Astrocyte (in vitro differentiated cells and primary cell): ENCODE data around the gene AMOTL1. TPM values are rescaled to one million over a fixed set of nuclear protein-coding genes. Genes with fewer than 3 reads are reported as not detected.

ENCODE experiments used
- DNase-seq: peaks from one replicate; pipeline ENCODE4 v3.0.0-alpha.2; 2010; ENCODE audit warnings: low read depth
- FAIRE-seq: peaks from 2 replicates; lab custom pipeline; 2011; peaks lifted over from hg19 to GRCh38; lab: Jason Lieb, UNC
- H2AFZ ChIP-seq: 2 replicates; pipeline ENCODE4 v1.6.0; 2012; ENCODE audit warnings: low read depth, low read length, inconsistent platforms
- H3K27ac ChIP-seq: 2 replicates; pipeline ENCODE4 v1.5.1; 2011; ENCODE audit warnings: low read depth, low read length, inconsistent platforms
- H3K27me3 ChIP-seq: 2 replicates; pipeline ENCODE4 v1.6.0; 2011; ENCODE audit warnings: low read length, inconsistent platforms; ENCODE audit not compliant: insufficient read depth
- H3K36me3 ChIP-seq: 2 replicates; pipeline ENCODE4 v1.5.1; 2011; ENCODE audit warnings: low read length, inconsistent platforms; ENCODE audit not compliant: insufficient read depth
- H3K4me1 ChIP-seq: 2 replicates; pipeline ENCODE4 v1.5.1; 2011; ENCODE audit warnings: low read length, inconsistent platforms; ENCODE audit not compliant: insufficient read depth
- H3K4me2 ChIP-seq: 2 replicates; pipeline ENCODE4 v1.6.0; 2012; ENCODE audit warnings: low read length, inconsistent platforms
- H3K4me3 ChIP-seq: 2 replicates; pipeline ENCODE4 v1.5.1; 2011; ENCODE audit warnings: low read depth, mild to moderate bottlenecking, low read length, inconsistent platforms; ENCODE audit not compliant: insufficient read depth
- H3K79me2 ChIP-seq: 2 replicates; pipeline ENCODE4 v1.6.0; 2012; ENCODE audit warnings: mild to moderate bottlenecking, low read length, inconsistent platforms; ENCODE audit not compliant: insufficient read depth
- H3K9ac ChIP-seq: 2 replicates; pipeline ENCODE4 v1.6.0; 2012; ENCODE audit warnings: mild to moderate bottlenecking, low read length, inconsistent platforms
- H3K9me3 ChIP-seq: 2 replicates; pipeline ENCODE4 v1.5.1; 2012; ENCODE audit warnings: low read depth, mild to moderate bottlenecking, low read length, inconsistent platforms; ENCODE audit not compliant: insufficient read depth
- H4K20me1 ChIP-seq: 2 replicates; pipeline ENCODE4 v1.6.0; 2012; ENCODE audit warnings: low read length, inconsistent platforms; ENCODE audit not compliant: insufficient read depth
- H3K27ac Mint-ChIP-seq: one replicate; pipeline ENCODE4 v1.8.0; 2021; ENCODE audit warnings: mild to moderate bottlenecking, mixed read lengths; ENCODE audit not compliant: unreplicated experiment
- H3K27me3 Mint-ChIP-seq: one replicate; pipeline ENCODE4 v1.8.0; 2021; ENCODE audit warnings: low read depth, mixed read lengths; ENCODE audit not compliant: unreplicated experiment
- H3K36me3 Mint-ChIP-seq: one replicate; pipeline ENCODE4 v1.8.0; 2021; ENCODE audit warnings: low read depth, mixed read lengths; ENCODE audit not compliant: unreplicated experiment
- H3K4me1 Mint-ChIP-seq: one replicate; pipeline ENCODE4 v1.8.0; 2021; ENCODE audit warnings: low read depth, mixed read lengths; ENCODE audit not compliant: unreplicated experiment
- H3K4me3 Mint-ChIP-seq: one replicate; pipeline ENCODE4 v1.8.0; 2021; ENCODE audit warnings: mild to moderate bottlenecking, moderate library complexity, mixed read lengths; ENCODE audit not compliant: unreplicated experiment
- H3K9me3 Mint-ChIP-seq: one replicate; pipeline ENCODE4 v1.8.0; 2021; ENCODE audit warnings: mild to moderate bottlenecking, mixed read lengths; ENCODE audit not compliant: unreplicated experiment
- EZH2 ChIP-seq: IDR thresholded peaks from 2 replicates; pipeline ENCODE4 v1.6.1; 2012; ENCODE audit warnings: mild to moderate bottlenecking, low read length, inconsistent platforms; ENCODE audit not compliant: insufficient read depth
- total RNA-seq: library from RNA; stranded (reverse); gene quantifications from 2 replicates; pipeline ENCODE4 v1.2.1, GENCODE V29; 2021
- TF ChIP-seq, protein P1 (sequence below): IDR thresholded peaks from 2 replicates; pipeline ENCODE4 v1.5.1; 2011; ENCODE audit warnings: low read depth, mild to moderate bottlenecking, inconsistent platforms, low read length, moderate library complexity; ENCODE audit not compliant: insufficient read depth

Gene AMOTL1
- total RNA-seq, 1 donor from 2014 or later, result 47.8 TPM

DNA sequence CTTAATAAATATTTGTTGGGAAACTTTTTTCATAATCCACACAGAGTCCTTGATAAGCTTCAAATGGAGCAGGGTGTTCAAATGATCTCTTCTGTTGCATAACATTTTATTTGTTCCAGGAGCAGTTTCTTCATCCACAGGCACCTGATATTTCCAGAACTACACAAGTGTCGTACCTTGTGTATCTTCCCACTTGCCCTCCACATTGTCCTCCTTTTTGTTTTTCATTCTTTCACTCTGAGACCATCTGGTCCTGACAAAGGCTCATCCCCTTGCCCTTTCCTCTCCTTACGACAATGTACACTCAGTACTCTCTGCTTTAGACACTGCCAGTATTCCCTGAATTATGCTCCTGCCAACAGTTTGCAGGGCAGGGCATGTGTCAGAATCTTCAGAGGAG, 5.2 kb upstream of the AMOTL1 start:
- FAIRE-seq (no peak), DNase-seq (no peak)
- H3K27me3 Mint-ChIP-seq, result peaks cover 3% of the 10 kb centered on the region
- Histone ChIP-seq H3K9me3 (no peaks in the 10 kb centered on the region), H2AFZ (no peak overlapping the region), H3K27ac (no peak overlapping the region), H3K27me3 (no peaks in the 10 kb centered on the region), H3K4me1 (peaks cover 9% of the 10 kb centered on the region), H3K4me3 (no peak overlapping the region), H4K20me1 (no peaks in the 10 kb centered on the region), H3K9ac (no peak overlapping the region), H3K79me2 (no peaks in the 10 kb centered on the region), H3K36me3 (no peaks in the 10 kb centered on the region), H3K4me2 (no peak overlapping the region)
- no peaks in the 10 kb centered on the region for H3K36me3 Mint-ChIP-seq
- no peaks in the 10 kb centered on the region for H3K9me3 Mint-ChIP-seq
- peaks cover 3% of the 10 kb centered on the region for H3K4me1 Mint-ChIP-seq
- H3K27ac Mint-ChIP-seq, result no peak overlapping the region
- no peak for TF ChIP-seq EZH2
- TF ChIP-seq, protein P1, sequence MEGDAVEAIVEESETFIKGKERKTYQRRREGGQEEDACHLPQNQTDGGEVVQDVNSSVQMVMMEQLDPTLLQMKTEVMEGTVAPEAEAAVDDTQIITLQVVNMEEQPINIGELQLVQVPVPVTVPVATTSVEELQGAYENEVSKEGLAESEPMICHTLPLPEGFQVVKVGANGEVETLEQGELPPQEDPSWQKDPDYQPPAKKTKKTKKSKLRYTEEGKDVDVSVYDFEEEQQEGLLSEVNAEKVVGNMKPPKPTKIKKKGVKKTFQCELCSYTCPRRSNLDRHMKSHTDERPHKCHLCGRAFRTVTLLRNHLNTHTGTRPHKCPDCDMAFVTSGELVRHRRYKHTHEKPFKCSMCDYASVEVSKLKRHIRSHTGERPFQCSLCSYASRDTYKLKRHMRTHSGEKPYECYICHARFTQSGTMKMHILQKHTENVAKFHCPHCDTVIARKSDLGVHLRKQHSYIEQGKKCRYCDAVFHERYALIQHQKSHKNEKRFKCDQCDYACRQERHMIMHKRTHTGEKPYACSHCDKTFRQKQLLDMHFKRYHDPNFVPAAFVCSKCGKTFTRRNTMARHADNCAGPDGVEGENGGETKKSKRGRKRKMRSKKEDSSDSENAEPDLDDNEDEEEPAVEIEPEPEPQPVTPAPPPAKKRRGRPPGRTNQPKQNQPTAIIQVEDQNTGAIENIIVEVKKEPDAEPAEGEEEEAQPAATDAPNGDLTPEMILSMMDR, result no peak
- H3K4me3 Mint-ChIP-seq, result no peak overlapping the region

DNA sequence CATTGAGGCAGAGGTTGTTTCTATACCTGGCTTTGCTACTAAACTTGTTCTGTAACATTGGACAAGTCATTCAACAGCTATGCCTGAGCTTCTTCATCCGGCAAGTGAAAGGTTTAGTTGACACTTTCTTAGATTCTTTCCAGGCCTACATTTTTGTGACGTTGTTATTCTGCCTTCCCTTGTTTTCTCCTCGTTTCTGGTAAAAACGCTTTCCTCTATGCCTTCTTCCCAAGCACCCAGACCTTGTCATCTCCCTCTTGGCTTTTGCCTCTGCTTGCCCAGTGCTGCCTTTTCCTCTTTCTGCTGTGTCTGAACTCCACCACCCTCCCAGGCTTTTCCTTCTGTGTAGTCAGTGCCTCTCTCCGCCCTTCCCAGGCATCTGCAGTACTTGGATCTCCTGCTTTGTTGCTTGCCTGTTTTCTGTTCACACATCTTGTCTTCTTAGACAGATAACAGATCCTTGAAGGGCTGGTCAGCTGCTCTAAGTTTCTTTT, 1.4 kb upstream of the AMOTL1 start:
- no peaks in the 10 kb centered on the region for H3K36me3 Mint-ChIP-seq
- no peaks in the 10 kb centered on the region for H3K36me3 ChIP-seq
- no peak for FAIRE-seq
- no peak overlapping the region for H3K9ac ChIP-seq
- H3K9me3 ChIP-seq, result no peaks in the 10 kb centered on the region
- H3K4me3 Mint-ChIP-seq, result no peak overlapping the region
- peaks cover 22% of the 10 kb centered on the region for H4K20me1 ChIP-seq
- H3K27me3 Mint-ChIP-seq, result peaks cover 3% of the 10 kb centered on the region
- TF ChIP-seq, protein P1, result no peak
- TF ChIP-seq EZH2, result no peak
- no peak overlapping the region for H3K27ac Mint-ChIP-seq
- H3K4me1 ChIP-seq, result peaks cover 21% of the 10 kb centered on the region
- no peak overlapping the region for H3K4me2 ChIP-seq
- H3K4me1 Mint-ChIP-seq, result peaks cover 15% of the 10 kb centered on the region
- DNase-seq, result no peak
- H3K4me3 ChIP-seq, result no peak overlapping the region
- H3K79me2 ChIP-seq, result peaks cover 34% of the 10 kb centered on the region
- no peak overlapping the region for H2AFZ ChIP-seq
- no peaks in the 10 kb centered on the region for H3K9me3 Mint-ChIP-seq
- H3K27me3 ChIP-seq, result no peaks in the 10 kb centered on the region
- H3K27ac ChIP-seq, result no peak overlapping the region

DNA sequence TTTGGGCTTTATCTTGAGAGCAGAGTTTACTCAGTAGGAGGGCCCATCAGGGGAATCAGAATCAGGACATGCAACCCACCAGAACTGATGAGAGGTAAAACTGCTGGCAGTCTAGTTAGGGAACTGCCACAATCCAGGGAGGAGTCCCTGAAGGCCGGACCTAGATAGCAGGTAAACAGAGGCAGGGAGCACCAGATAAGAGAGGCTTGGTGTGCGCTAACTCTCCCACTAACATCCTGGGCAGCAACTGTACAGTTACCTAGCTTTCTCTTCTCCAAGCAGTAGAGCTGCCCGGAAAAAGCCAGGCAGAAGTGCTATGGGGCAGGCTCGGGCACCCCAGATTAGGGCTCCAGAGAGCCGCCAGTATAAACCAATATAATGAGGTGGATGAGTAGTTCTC, 865 bp upstream of the AMOTL1 start:
- no peaks in the 10 kb centered on the region for H3K36me3 ChIP-seq
- Mint-ChIP-seq H3K4me1 (peaks cover 15% of the 10 kb centered on the region), H3K4me3 (peak overlapping the region; percentile 87), H3K36me3 (peaks cover 2% of the 10 kb centered on the region), H3K27me3 (peaks cover 3% of the 10 kb centered on the region), H3K27ac (no peak overlapping the region), H3K9me3 (no peaks in the 10 kb centered on the region)
- peaks cover 40% of the 10 kb centered on the region for H3K79me2 ChIP-seq
- peak overlapping the region; percentile 85 for H2AFZ ChIP-seq
- H3K4me3 ChIP-seq, result peak overlapping the region; percentile 94
- peak overlapping the region; percentile 97 for H3K9ac ChIP-seq
- peak overlapping the region; percentile 91 for H3K4me2 ChIP-seq
- H3K27ac ChIP-seq, result no peak overlapping the region
- DNase-seq, result no peak
- H4K20me1 ChIP-seq, result peaks cover 28% of the 10 kb centered on the region
- H3K27me3 ChIP-seq, result no peaks in the 10 kb centered on the region
- H3K9me3 ChIP-seq, result no peaks in the 10 kb centered on the region
- FAIRE-seq, result no peak
- peaks cover 21% of the 10 kb centered on the region for H3K4me1 ChIP-seq
- TF ChIP-seq EZH2, result no peak
- TF ChIP-seq, protein P1, result no peak
